AG04450 (cell line): ENCODE results near the gene SERPINB5. TPM values are rescaled to one million over a fixed set of nuclear protein-coding genes. Genes with fewer than 3 reads are reported as not detected.

Source experiments
- CTCF ChIA-PET: fragments of 300-600, 350-600 bp; formaldehyde crosslinking; extraction: SDS; loops from one replicate; lab custom pipeline; 2022; ENCODE audit warnings: antibody characterized with exemption, inconsistent platforms; lab: Charles Lee
- POLR2A ChIA-PET: fragments of 350-600 bp; formaldehyde crosslinking; extraction: SDS; loops from one replicate; lab custom pipeline; 2021; ENCODE audit warnings: antibody characterized with exemption, inconsistent platforms; lab: Yijun Ruan, JAX
- DNase-seq: peaks from one replicate; pipeline ENCODE4 v3.0.0-alpha.2; 2011; ENCODE audit warnings: low read depth, low spot score
- H3K27ac ChIP-seq: one replicate; pipeline ENCODE4 v1.5.1; 2012; ENCODE audit warnings: low read depth, low read length, control low read depth
- H3K27me3 ChIP-seq: one replicate; pipeline ENCODE4 v1.6.0; 2012; ENCODE audit warnings: low read length; ENCODE audit not compliant: control insufficient read depth, insufficient read depth
- H3K4me3 ChIP-seq: 2 replicates; pipeline ENCODE4 v1.5.1; 2011; ENCODE audit warnings: mild to moderate bottlenecking, low read depth, low read length, control low read depth
- H3K9me3 ChIP-seq: 2 replicates; pipeline ENCODE4 v1.5.1; 2012; ENCODE audit warnings: low read length; ENCODE audit not compliant: control insufficient read depth, insufficient read depth
- CTCF ChIP-seq: IDR thresholded peaks from 2 replicates; pipeline ENCODE4 v1.5.1; 2011; ENCODE audit warnings: low read depth, low read length, control low read depth, inconsistent platforms
- polyA plus RNA-seq: library from polyadenylated mRNA; depleted of rRNA; stranded (reverse); fragments of >200 nt; gene quantifications from 2 replicates; pipeline ENCODE4 v1.2.3, GENCODE V29; 2011

The SERPINB5 gene
- polyA plus RNA-seq, 1 experiment, result not detected

- Histone ChIP-seq H3K4me3 (no peak overlapping the region), H3K9me3 (no peaks in the 10 kb centered on the region), H3K27ac (no peak overlapping the region), H3K27me3 (no peaks in the 10 kb centered on the region)
- ChIA-PET POLR2A (no interaction called here), CTCF (interaction anchor here (0.7 kb wide), 2 partner anchors 39 to 152 kb away, joined by 3 read pairs; no protein-coding TSS in a partner anchor)
- DNase-seq, result no peak
- no peak for TF ChIP-seq CTCF
These were observed 4.4 kb upstream of the SERPINB5 start for GRCh38 chr18:63472380-63472779.

- H3K27ac ChIP-seq, result no peak overlapping the region
- TF ChIP-seq CTCF, result no peak
- ChIA-PET POLR2A (no interaction called here), CTCF (interaction anchor here (1.8 kb wide), 1 partner anchor 41 kb away, joined by 5 read pairs; no protein-coding TSS in a partner anchor)
- no peaks in the 10 kb centered on the region for H3K9me3 ChIP-seq
- no peak for DNase-seq
- no peak overlapping the region for H3K4me3 ChIP-seq
- H3K27me3 ChIP-seq, result peaks cover 2% of the 10 kb centered on the region
These were observed 442 bp downstream of the SERPINB5 start for GRCh38 chr18:63477200-63477599.

- no peak for TF ChIP-seq CTCF
- peaks cover 3% of the 10 kb centered on the region for H3K27me3 ChIP-seq
- H3K4me3 ChIP-seq, result no peak overlapping the region
- DNase-seq, result no peak
- H3K27ac ChIP-seq, result no peak overlapping the region
- no peaks in the 10 kb centered on the region for H3K9me3 ChIP-seq
- ChIA-PET CTCF (interaction anchor here (1.8 kb wide), 1 partner anchor 40 kb away, joined by 5 read pairs; no protein-coding TSS in a partner anchor), POLR2A (no interaction called here)
These were observed 1.2 kb downstream of the SERPINB5 start for GRCh38 chr18:63477968-63478367.

- POLR2A ChIA-PET, result no interaction called here
- TF ChIP-seq CTCF, result no peak
- DNase-seq, result no peak
- CTCF ChIA-PET, result no interaction called here
- Histone ChIP-seq H3K9me3 (no peaks in the 10 kb centered on the region), H3K4me3 (no peak overlapping the region), H3K27ac (no peak overlapping the region), H3K27me3 (peaks cover 5% of the 10 kb centered on the region)
These were observed 3.1 kb downstream of the SERPINB5 start for GRCh38 chr18:63479826-63480225.

GRCh38 chr18:63480476-63480875 is 3.7 kb downstream of the SERPINB5 start:
- CTCF ChIA-PET, result no interaction called here
- TF ChIP-seq CTCF, result no peak
- POLR2A ChIA-PET, result no interaction called here
- DNase-seq, result no peak
- H3K4me3 ChIP-seq, result no peak overlapping the region
- H3K27me3 ChIP-seq, result peaks cover 5% of the 10 kb centered on the region
- H3K9me3 ChIP-seq, result no peaks in the 10 kb centered on the region
- no peak overlapping the region for H3K27ac ChIP-seq
